GM18508 (cell line): ENCODE measurements around the gene GATAD2A.

Source experiments
- ATAC-seq: cut with Tn5 transposase; IDR thresholded peaks from one replicate; pipeline ENCODE4 v1.9.1; 2021; ENCODE audit warnings: moderate number of reproducible peaks; ENCODE audit not compliant: insufficient read depth, unreplicated experiment

The GATAD2A gene

GRCh38 chr19:19487077-19487949, 81.8 kb downstream of the GATAD2A start:
- ATAC-seq, result no peak

GRCh38 chr19:19487950-19488874, 82.7 kb downstream of the GATAD2A start:
- ATAC-seq, result no peak

DNA sequence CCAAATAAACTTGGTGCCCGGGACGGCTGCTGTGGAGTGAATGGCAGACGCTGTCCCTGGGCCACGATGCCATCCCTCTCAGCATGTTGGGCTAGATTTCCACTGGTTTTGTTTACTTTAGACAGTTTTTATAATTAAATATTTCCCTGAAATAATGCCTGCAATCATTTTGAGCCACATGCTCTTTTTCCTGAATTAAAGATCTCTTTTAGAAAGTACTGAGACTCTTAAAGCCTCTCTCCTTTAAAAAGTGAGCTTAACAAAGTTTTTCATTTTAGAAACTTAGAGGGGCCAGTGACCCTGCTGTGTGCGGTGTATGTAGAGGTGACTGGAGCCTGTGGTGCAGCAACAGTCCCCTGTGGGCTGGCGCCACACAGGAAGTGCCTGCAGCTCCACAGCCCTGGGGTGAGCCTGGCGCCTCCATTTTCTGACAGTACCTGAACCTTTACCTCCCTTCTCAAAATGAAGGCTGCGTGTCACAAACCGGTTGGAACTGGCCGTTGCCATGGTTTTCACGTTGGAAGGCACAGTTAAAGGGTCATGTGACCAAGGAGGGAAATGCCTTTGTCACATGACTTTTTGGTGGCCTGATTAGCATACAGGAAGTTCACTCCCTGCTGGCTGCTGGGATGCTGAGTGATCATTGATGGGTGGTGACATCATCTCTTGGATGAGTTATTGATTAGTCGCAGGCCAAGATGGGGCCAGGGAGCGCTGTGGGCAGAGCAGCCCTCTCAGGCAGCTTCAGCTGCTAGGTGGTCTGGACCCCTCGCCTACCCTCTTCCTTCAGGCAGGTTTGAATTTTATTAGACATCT, 83.6 kb downstream of the GATAD2A start:
- ATAC-seq, result peak; percentile 44

- no peak for ATAC-seq
These were observed 84.3 kb downstream of the GATAD2A start for GRCh38 chr19:19489804-19490204.

GRCh38 chr19:19490214-19490968, 84.9 kb downstream of the GATAD2A start:
- ATAC-seq, result no peak

GRCh38 chr19:19491321-19492025, 86.0 kb downstream of the GATAD2A start:
- ATAC-seq, result no peak

DNA sequence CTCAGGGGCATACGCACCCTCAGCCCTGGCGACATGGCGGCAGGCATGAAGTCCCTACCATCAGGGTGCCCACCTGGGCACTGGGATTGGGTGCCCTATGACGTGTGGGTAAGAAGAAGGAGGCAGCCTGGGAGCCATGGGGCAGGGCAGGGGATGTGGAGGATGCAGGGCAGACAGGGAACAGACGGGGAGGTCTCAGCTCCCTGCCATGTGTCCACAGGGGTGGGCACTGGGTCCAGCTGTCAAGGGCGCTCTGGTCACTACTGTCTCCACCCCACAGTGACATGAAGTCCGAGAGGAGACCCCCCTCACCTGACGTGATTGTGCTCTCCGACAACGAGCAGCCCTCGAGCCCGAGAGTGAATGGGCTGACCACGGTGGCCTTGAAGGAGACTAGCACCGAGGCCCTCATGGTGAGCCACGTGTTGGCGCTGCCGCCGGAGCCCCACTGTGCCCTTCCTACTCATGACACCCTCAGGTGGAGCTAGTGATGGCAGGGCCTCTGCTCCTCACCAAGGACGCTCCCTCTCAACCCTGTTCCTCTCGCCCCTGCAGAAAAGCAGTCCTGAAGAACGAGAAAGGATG, 86.6 kb downstream of the GATAD2A start:
- no peak for ATAC-seq

DNA sequence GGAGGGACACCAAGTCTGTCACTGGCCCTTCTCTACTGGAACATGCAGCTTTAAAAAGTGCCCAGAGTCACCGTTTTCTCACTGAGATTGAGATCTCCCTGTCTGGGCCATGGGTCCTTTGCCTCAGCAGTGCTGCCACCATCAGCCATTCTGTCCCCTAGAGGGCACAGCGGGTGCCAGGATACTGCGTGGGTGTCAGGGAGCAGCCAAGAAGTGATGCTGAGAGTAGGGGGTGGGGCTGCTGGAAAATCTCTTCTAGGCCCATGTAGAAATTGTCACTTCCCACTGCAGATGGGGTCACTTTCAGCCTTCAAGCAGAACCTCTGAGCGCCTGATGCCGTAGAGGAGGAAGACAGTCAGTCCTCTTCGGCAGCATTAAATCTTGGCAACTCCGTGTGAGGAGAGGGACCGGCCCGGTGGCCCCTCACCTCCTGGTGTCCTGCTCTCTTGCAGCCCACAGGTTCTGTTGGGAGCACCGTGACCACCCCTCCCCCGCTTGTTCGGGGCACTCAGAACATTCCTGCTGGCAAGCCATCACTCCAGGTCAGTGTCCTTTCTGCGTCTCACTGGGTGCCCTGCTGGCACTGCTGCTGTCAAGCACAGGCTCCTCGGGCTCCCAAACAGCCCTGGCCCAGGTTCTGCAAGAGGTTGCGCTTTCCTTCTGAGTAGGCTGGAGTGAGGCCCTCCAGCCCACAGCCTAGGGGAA, 88.5 kb downstream of the GATAD2A start:
- ATAC-seq, result no peak

DNA sequence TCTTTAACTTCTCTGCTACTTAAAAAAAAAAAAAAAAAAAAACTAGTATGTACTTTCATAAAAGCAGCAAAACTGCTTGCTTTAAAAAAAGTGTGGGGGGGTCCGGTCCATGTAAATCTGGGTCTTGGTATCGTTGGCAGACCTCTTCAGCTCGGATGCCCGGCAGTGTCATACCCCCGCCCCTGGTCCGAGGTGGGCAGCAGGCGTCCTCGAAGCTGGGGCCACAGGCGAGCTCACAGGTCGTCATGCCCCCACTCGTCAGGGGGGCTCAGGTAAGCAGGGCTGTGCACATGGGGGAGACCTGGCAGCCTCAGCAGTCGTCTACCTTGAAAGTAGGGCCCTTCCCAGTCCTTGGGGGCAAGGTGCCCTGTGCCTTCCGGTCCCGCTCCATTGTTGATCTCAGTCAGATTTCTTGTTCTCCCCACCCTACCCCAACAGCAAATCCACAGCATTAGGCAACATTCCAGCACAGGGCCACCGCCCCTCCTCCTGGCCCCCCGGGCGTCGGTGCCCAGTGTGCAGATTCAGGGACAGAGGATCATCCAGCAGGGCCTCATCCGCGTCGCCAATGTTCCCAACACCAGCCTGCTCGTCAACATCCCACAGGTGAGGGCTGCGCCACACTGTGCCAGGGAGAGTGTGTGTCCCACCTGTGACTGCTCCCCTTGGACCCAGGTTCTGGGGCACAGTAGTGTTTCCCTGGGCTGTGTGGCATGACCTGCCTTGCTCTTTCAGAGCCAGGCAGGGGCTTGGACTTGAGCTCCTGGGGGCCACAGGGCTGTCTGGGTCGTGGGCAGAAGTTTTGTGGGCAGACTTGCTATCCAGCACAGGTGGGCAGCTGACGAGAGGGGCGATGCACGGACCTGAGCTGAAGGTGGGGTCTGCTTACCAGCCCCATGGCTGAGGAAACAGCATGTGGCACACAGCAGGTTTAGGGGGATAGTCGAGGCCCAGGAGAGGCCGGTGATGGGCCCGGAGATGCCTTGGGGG, 90.4 kb downstream of the GATAD2A start:
- ATAC-seq, result no peak

GRCh38 chr19:19498255-19498991, 92.9 kb downstream of the GATAD2A start:
- ATAC-seq, result no peak

- no peak for ATAC-seq
These were observed 94.0 kb downstream of the GATAD2A start for GRCh38 chr19:19499272-19499995.

DNA sequence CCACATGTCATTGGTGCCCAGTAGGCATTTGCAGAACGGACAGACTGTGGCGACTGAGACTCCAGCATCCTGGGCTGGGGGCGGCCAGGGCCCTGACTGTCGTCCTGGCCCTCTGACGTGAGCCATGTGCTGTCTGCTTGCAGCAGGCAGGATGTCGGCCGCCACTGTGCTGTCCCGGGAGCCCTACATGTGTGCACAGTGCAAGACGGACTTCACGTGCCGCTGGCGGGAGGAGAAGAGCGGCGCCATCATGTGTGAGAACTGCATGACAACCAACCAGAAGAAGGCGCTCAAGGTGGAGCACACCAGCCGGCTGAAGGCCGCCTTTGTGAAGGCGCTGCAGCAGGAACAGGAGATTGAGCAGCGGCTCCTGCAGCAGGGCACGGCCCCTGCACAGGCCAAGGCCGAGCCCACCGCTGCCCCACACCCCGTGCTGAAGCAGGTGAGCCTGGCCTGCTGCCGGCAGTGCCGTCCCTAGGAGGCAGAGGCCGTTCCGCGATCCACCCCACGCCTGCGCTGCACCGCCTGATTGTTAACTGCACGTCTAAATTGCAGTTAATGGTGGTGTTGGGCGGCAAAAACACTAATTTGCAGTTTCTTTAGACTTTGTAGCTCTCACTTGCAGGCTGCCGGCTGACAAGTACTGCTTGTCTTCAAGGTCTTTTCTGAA, 95.6 kb downstream of the GATAD2A start:
- no peak for ATAC-seq

- no peak for ATAC-seq
These were observed 96.3 kb downstream of the GATAD2A start for GRCh38 chr19:19501798-19502197.

GRCh38 chr19:19502281-19502680, 96.8 kb downstream of the GATAD2A start:
- ATAC-seq, result no peak
